HG03025 (cell line): Measurements from ENCODE around the gene IL1RAPL2.
"Not testable (repeated sequence)": the region's sequence is repeated elsewhere in the genome, so short reads cannot be mapped to it uniquely, and the experiment has no call there.

Source experiments
- ATAC-seq: cut with Tn5 transposase; IDR thresholded peaks from one replicate; pipeline ENCODE4 v1.9.1; 2021; ENCODE audit warnings: mild to moderate bottlenecking, moderate library complexity; ENCODE audit not compliant: unreplicated experiment, low FRiP score

IL1RAPL2 gene

GRCh38 chrX:104669063-104669462 is 103.1 kb downstream of the IL1RAPL2 start:
- ATAC-seq: no peak

- no peak for ATAC-seq
These were observed 104.1 kb downstream of the IL1RAPL2 start for GRCh38 chrX:104670051-104670450.

- ATAC-seq: not testable (repeated sequence)
These were observed 111.5 kb downstream of the IL1RAPL2 start for GRCh38 chrX:104677517-104677916.

GRCh38 chrX:104679175-104679574 is 113.2 kb downstream of the IL1RAPL2 start:
- ATAC-seq: no peak

- ATAC-seq: no peak
These were observed 115.2 kb downstream of the IL1RAPL2 start for GRCh38 chrX:104681214-104681613.

- no peak for ATAC-seq
These were observed 118.1 kb downstream of the IL1RAPL2 start for GRCh38 chrX:104684077-104684476.

- no peak for ATAC-seq
These were observed 129.6 kb downstream of the IL1RAPL2 start for GRCh38 chrX:104695593-104695992.

- no peak for ATAC-seq
These were observed 130.7 kb downstream of the IL1RAPL2 start for GRCh38 chrX:104696667-104697066.

- no peak for ATAC-seq
These were observed 131.3 kb downstream of the IL1RAPL2 start for GRCh38 chrX:104697294-104697693.

GRCh38 chrX:104707042-104707441 is 141.0 kb downstream of the IL1RAPL2 start:
- no peak for ATAC-seq

- no peak for ATAC-seq
These were observed 141.6 kb downstream of the IL1RAPL2 start for GRCh38 chrX:104707572-104707971.

GRCh38 chrX:104712515-104712914 is 146.5 kb downstream of the IL1RAPL2 start:
- ATAC-seq: no peak

GRCh38 chrX:104721854-104722253 is 155.9 kb downstream of the IL1RAPL2 start:
- ATAC-seq: no peak

- no peak for ATAC-seq
These were observed 162.5 kb downstream of the IL1RAPL2 start for GRCh38 chrX:104728456-104728855.

GRCh38 chrX:104742355-104742754 is 176.4 kb downstream of the IL1RAPL2 start:
- ATAC-seq: no peak

GRCh38 chrX:104745152-104745551 is 179.2 kb downstream of the IL1RAPL2 start:
- no peak for ATAC-seq

- no peak for ATAC-seq
These were observed 184.1 kb downstream of the IL1RAPL2 start for GRCh38 chrX:104749951-104750610.

GRCh38 chrX:104762641-104763040 is 196.6 kb downstream of the IL1RAPL2 start:
- no peak for ATAC-seq

GRCh38 chrX:104789784-104790183 is 223.8 kb downstream of the IL1RAPL2 start:
- no peak for ATAC-seq

GRCh38 chrX:104795804-104796203 is 229.8 kb downstream of the IL1RAPL2 start:
- ATAC-seq: no peak

GRCh38 chrX:104803219-104803618 is 237.2 kb downstream of the IL1RAPL2 start:
- no peak for ATAC-seq

GRCh38 chrX:104806346-104806745 is 240.3 kb downstream of the IL1RAPL2 start:
- ATAC-seq: no peak

- no peak for ATAC-seq
These were observed 267.4 kb downstream of the IL1RAPL2 start for GRCh38 chrX:104833401-104833800.
